CD4-positive, alpha-beta T cell treated with Interleukin-2 at 100 ng/mL for 4 hours (primary cell): ENCODE measurements around the gene STOML1.

Experiments used
- DNase-seq: peaks from one replicate; pipeline ENCODE4 v3.0.0-alpha.2; 2020; ENCODE audit warnings: low spot score

The STOML1 gene

DNA sequence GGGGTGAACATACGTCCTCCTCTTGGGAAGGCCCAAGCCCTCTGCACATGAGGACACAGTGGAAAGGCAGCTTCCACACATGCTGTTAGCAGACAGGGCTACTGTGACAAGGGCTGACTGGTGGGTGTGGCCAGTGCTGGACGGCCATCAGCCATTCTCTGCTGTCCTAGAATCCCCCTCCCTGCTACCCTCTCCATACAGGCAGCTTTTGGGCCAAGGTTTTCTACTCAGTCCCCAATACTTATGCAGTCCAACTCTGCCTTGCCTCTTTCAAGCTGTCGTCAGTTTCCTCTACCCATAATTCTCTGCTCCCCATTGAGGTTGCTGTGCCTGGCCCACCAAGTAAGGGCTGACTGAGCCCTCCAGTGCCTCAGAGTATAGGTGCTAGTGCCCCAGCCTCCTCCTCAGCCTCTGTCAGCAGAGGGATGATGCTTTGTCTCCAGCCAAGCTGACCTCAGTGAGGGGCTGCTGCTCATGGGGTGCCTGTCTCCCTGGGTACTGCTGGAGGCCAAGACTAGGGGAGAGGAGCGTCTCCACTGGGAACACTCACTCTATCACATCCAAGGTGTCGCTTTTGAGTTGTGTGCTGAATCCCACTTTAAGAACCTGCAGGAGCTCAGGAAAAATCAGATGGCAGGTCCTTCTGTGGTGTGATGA lies 63.0 kb downstream of the STOML1 start:
- DNase-seq: no peak
